ENCODE data around the gene KCNAB1. TPM values are rescaled to one million over a fixed set of nuclear protein-coding genes. Genes with fewer than 3 reads are reported as not detected.
"Not testable (repeated sequence)": the region's sequence is repeated elsewhere in the genome, so short reads cannot be mapped to it uniquely, and the experiment has no call there.

Gene KCNAB1
- total RNA-seq, 2 donors from 2014 or later: not detected

DNA sequence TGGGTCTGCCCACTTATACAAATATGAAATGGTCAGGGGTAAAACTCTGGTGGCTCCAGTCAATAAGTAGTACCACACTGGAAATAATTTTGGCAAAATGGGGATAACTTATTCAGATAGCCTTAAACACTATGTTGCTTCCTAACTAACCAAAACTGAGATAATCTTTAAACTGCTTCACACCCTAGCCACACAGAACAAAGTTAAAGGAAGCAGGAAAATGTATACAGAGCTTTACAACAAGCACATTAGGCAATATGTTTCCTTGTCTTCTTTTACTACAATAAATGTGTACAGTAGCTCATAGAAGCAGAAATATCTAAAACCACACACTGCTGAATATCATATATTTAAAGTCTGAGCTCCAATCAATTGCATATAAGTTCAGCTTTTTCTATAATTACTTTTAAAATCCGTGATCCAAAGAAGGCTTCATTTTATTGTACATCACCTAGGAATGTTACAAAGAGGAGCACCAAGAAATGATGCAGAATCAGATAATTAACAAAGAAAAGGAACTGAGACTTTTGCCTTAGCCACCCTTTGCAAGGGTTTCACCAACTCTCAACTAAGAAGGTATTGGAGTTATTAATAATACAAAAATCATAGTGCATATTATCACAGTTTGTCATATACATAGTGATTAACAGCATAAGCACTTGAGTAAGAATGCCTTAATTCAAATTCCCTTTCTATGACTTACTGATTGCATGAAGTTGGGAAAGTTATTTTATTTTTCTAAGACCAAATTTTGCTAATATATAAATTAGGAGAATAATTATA lies 443.7 kb downstream of the KCNAB1 start:
- Mint-ChIP-seq H3K4me1 (ENCODE audit: low read depth) (peaks cover 2% of the 10 kb centered on the region), H3K27ac (no peak overlapping the region), H3K9me3 (no peaks in the 10 kb centered on the region), H3K36me3 (ENCODE audit: insufficient read depth in 2 of 2) (no peaks in the 10 kb centered on the region), H3K27me3 (ENCODE audit: low read depth) (peaks cover 7% of the 10 kb centered on the region), H3K4me3 (no peak overlapping the region)
- no peak for ATAC-seq (replicated peaks in 1 of 2)
- no peak for DNase-seq

DNA sequence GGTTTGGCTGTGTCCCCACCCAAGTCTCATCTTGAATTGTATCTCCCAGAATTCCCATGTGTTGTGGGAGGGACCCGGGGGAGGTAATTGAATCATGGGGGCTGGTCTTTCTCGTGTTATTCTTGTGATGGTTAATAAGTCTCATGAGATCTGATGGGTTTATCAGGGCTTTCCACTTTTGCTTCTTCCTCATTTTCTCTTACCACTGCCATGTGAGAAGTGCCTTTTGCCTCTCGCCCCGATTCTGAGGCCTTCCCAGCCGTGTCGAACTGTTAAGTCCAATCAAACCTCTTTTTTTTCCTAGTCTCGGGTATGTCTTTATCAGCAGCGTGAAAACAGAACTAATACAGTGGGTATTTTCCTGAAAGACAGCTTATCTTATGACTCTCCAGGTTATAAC lies 448.6 kb downstream of the KCNAB1 start:
- ATAC-seq (replicated peaks in 1 of 2); H3K27ac Mint-ChIP-seq; DNase-seq; H3K36me3 Mint-ChIP-seq (ENCODE audit: insufficient read depth in 2 of 2); H3K4me3 Mint-ChIP-seq; H3K9me3 Mint-ChIP-seq: not testable (repeated sequence)
- Mint-ChIP-seq H3K27me3 (ENCODE audit: low read depth) (peaks cover 15% of the 10 kb centered on the region), H3K4me1 (ENCODE audit: low read depth) (peaks cover 13% of the 10 kb centered on the region)

DNA sequence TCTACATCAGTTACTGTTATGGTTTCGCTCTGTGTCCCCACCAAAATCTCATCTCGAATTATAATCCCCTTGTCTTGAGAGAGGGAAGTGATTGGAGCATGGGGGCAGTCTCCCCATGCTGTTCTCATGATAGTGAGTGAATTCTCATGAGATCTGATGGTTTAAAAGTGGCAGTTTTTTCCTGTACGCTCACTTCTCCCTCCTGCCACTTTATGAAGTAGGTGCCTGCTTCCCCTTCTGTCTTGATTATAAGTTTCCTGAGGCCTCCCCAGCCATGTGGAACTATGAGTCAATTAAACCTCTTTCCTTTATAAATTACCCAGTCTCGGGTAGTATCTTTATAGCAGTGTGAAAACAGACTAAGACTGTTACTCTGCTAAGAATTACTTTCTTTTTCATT lies 449.5 kb downstream of the KCNAB1 start:
- ATAC-seq (replicated peaks in 1 of 2); H3K27ac Mint-ChIP-seq; DNase-seq; H3K36me3 Mint-ChIP-seq (ENCODE audit: insufficient read depth in 2 of 2); H3K4me3 Mint-ChIP-seq; H3K9me3 Mint-ChIP-seq: not testable (repeated sequence)
- Mint-ChIP-seq H3K4me1 (ENCODE audit: low read depth) (peaks cover 13% of the 10 kb centered on the region), H3K27me3 (ENCODE audit: low read depth) (peaks cover 22% of the 10 kb centered on the region)

- no peaks in the 10 kb centered on the region for H3K4me1 Mint-ChIP-seq (ENCODE audit: low read depth)
- no peaks in the 10 kb centered on the region for H3K36me3 Mint-ChIP-seq (ENCODE audit: insufficient read depth in 2 of 2)
- DNase-seq: no peak
- H3K4me3 Mint-ChIP-seq: no peak overlapping the region
- peaks cover 35% of the 10 kb centered on the region for H3K27me3 Mint-ChIP-seq (ENCODE audit: low read depth)
- ATAC-seq (replicated peaks in 1 of 2): no peak
- no peak overlapping the region for H3K27ac Mint-ChIP-seq
- H3K9me3 Mint-ChIP-seq: no peaks in the 10 kb centered on the region
Measured at GRCh38 chr3:156575641-156576040, 455.3 kb downstream of the KCNAB1 start.

DNA sequence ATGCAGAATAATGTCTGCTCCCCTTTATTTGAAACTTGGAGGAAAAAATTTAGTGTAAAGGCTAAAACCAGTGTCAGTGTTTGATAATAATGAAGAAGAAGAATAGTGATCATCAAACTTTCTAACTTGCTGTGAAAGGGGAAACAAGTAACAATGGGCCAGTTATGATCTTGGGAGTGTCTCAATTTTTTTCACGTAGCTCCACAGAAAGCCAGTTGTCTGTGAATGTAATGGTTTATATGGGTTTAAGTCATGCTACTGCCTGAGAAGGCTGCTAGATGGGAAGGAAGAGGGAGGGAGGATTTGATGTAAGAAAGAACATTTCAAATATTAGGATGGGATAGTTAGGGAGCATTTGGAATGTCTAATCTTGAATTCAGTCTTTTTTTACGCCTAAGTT lies 455.7 kb downstream of the KCNAB1 start:
- no peaks in the 10 kb centered on the region for H3K9me3 Mint-ChIP-seq
- peaks cover 35% of the 10 kb centered on the region for H3K27me3 Mint-ChIP-seq (ENCODE audit: low read depth)
- H3K4me1 Mint-ChIP-seq (ENCODE audit: low read depth): no peaks in the 10 kb centered on the region
- no peaks in the 10 kb centered on the region for H3K36me3 Mint-ChIP-seq (ENCODE audit: insufficient read depth in 2 of 2)
- ATAC-seq (replicated peaks in 1 of 2) (no peak), DNase-seq (no peak)
- H3K27ac Mint-ChIP-seq: no peak overlapping the region
- no peak overlapping the region for H3K4me3 Mint-ChIP-seq

DNA sequence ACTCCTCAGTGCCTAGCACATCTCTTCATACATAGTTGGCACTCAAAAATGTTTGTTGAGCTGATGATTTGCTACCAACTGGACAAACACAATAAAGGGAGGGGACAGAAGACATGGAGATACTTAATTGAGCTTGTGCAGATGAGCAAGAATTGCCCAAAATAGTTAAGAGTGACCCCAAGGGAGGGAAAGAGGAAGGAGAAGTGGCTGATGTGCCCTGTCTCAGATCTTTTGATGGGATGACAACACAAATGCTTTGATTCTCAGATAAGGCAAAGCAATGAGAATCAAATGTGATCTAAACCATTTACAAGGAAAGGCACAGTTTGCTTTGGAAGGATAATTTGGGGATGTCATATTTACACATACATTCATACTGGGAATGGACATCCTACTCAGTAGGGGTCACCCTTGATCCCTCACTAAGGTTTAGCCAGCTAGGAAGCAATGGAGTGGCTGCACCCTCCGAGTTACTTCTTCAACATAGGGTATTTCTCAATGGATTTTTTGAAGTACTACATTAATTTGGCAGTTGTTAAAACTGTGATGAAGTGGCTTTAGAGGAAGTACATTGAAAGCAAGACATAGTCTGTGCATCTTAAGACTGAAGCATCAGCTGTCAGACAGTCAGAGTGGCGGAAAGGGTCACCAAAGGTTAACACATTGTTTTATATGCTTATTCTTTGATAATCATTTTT lies 456.4 kb downstream of the KCNAB1 start:
- DNase-seq (no peak), ATAC-seq (replicated peaks in 1 of 2) (no peak)
- no peak overlapping the region for H3K4me3 Mint-ChIP-seq
- no peak overlapping the region for H3K27ac Mint-ChIP-seq
- peaks cover 35% of the 10 kb centered on the region for H3K27me3 Mint-ChIP-seq (ENCODE audit: low read depth)
- no peaks in the 10 kb centered on the region for H3K9me3 Mint-ChIP-seq
- no peaks in the 10 kb centered on the region for H3K36me3 Mint-ChIP-seq (ENCODE audit: insufficient read depth in 2 of 2)
- no peaks in the 10 kb centered on the region for H3K4me1 Mint-ChIP-seq (ENCODE audit: low read depth)

GRCh38 chr3:156577736-156578135 lies 457.4 kb downstream of the KCNAB1 start:
- no peaks in the 10 kb centered on the region for H3K9me3 Mint-ChIP-seq
- ATAC-seq (replicated peaks in 1 of 2) (no peak), DNase-seq (no peak)
- no peaks in the 10 kb centered on the region for H3K36me3 Mint-ChIP-seq (ENCODE audit: insufficient read depth in 2 of 2)
- no peak overlapping the region for H3K4me3 Mint-ChIP-seq
- H3K27me3 Mint-ChIP-seq (ENCODE audit: low read depth): peaks cover 26% of the 10 kb centered on the region
- H3K4me1 Mint-ChIP-seq (ENCODE audit: low read depth): peaks cover 4% of the 10 kb centered on the region
- no peak overlapping the region for H3K27ac Mint-ChIP-seq

DNA sequence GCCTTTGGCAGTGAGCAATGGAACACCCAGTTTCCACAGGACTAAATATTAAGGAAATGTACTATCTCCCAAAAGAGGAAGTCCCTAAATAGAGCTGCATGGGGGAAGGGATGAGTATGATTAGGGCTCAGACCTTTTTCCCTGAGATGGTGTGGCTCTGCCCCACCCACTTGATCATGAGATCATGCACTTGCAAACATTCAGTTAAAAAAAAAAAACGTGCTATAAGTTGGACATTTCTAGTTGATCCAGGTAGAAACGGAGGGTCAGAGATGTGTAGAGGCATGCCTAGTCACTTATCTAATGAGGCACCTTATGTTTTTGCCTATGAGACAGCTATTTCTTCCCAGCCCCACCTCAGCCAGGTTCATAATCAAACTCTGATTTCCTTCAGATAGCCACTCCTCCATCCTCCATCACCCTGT lies 459.1 kb downstream of the KCNAB1 start:
- ATAC-seq (replicated peaks in 1 of 2) (no peak), DNase-seq (no peak)
- Mint-ChIP-seq H3K36me3 (ENCODE audit: insufficient read depth in 2 of 2) (no peaks in the 10 kb centered on the region), H3K27ac (no peak overlapping the region), H3K27me3 (ENCODE audit: low read depth) (peaks cover 16% of the 10 kb centered on the region), H3K4me1 (ENCODE audit: low read depth) (peaks cover 16% of the 10 kb centered on the region), H3K9me3 (no peaks in the 10 kb centered on the region), H3K4me3 (no peak overlapping the region)

DNA sequence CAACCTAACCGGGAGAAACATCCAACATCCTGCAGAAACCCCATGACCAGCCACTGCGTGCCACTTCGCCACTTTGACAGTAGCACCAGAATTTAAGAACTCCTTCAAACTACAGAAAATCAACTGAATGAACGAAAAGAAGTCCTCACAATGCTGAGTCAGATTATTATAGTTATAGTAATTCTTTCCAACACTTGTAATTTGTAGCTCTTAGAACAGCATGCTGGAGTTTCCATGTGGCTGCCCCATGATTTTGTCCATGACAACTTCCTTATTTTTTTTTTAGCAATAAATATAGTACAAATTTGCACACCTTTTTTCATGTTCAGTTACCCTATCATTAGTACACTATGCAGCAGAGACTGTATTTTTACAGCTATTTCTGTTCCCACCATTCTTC lies 460.7 kb downstream of the KCNAB1 start:
- Mint-ChIP-seq H3K4me1 (ENCODE audit: low read depth) (peaks cover 16% of the 10 kb centered on the region), H3K4me3 (no peak overlapping the region), H3K36me3 (ENCODE audit: insufficient read depth in 2 of 2) (no peaks in the 10 kb centered on the region), H3K27me3 (ENCODE audit: low read depth) (peaks cover 8% of the 10 kb centered on the region), H3K27ac (no peak overlapping the region), H3K9me3 (no peaks in the 10 kb centered on the region)
- no peak for ATAC-seq (replicated peaks in 1 of 2)
- DNase-seq: no peak

DNA sequence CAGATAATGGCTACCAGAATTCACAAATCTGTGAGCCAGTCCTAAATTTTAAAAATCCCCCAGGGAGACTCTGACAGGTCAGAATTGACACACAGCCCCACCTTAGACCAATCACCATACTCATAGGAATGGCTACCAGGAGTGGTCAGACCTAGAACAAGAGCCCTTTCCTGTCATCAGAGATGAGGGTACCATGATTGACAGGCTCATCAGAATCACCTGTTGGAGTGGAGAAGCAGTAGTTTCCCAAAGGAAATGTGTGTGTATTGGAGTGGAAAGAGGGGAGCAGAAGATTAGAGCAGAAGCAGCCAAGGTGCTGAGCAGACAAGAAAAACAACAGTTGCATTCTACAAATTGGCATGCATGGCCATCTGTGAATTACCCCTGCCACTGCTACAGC lies 461.6 kb downstream of the KCNAB1 start:
- Mint-ChIP-seq H3K27me3 (ENCODE audit: low read depth) (no peaks in the 10 kb centered on the region), H3K9me3 (no peaks in the 10 kb centered on the region), H3K4me3 (no peak overlapping the region), H3K27ac (no peak overlapping the region), H3K4me1 (ENCODE audit: low read depth) (peaks cover 16% of the 10 kb centered on the region), H3K36me3 (ENCODE audit: insufficient read depth in 2 of 2) (no peaks in the 10 kb centered on the region)
- ATAC-seq (replicated peaks in 1 of 2) (no peak), DNase-seq (no peak)

- no peaks in the 10 kb centered on the region for H3K9me3 Mint-ChIP-seq
- DNase-seq (no peak), ATAC-seq (replicated peaks in 1 of 2) (peak; percentile 37 to 48)
- H3K4me1 Mint-ChIP-seq (ENCODE audit: low read depth): peaks cover 16% of the 10 kb centered on the region
- H3K27ac Mint-ChIP-seq: no peak overlapping the region
- H3K27me3 Mint-ChIP-seq (ENCODE audit: low read depth): no peaks in the 10 kb centered on the region
- H3K4me3 Mint-ChIP-seq: no peak overlapping the region
- no peaks in the 10 kb centered on the region for H3K36me3 Mint-ChIP-seq (ENCODE audit: insufficient read depth in 2 of 2)
Measured at GRCh38 chr3:156582532-156583183, 462.3 kb downstream of the KCNAB1 start.

DNA sequence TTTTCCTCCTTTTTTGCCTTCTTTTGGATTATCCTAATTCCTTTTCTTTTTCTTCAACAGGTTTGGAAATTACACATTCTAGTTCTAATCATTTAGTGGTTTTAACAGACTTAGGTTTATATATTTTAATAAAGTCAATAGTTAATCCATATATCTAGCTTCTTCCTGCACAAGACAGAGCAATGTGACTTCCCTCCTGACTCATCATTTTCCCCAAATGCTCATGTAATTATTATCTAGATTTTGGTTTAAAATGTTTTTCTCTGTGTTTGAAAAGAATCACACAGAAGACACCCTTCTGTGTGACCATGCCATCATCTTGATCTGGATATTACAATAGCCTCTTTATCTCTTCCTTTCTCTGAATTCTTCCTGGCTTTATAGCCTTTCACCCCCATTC lies 463.1 kb downstream of the KCNAB1 start:
- DNase-seq (no peak), ATAC-seq (replicated peaks in 1 of 2) (no peak)
- Mint-ChIP-seq H3K27me3 (ENCODE audit: low read depth) (no peaks in the 10 kb centered on the region), H3K9me3 (no peaks in the 10 kb centered on the region), H3K36me3 (ENCODE audit: insufficient read depth in 2 of 2) (no peaks in the 10 kb centered on the region), H3K27ac (peak overlapping the region; percentile 1), H3K4me3 (no peak overlapping the region), H3K4me1 (ENCODE audit: low read depth) (peaks cover 16% of the 10 kb centered on the region)

All from activated T-cell treated with anti-CD3 and anti-CD28 coated beads, Interleukin-2, amount 50 U/mL, for 72 hours (primary cell).